NCI-H82 treated with DMSO at 0.1 percent for 48 hours (cell line): ENCODE data around the gene IWS1.
"Not testable (repeated sequence)": the region's sequence is repeated elsewhere in the genome, so short reads cannot be mapped to it uniquely, and the experiment has no call there.

Source experiments
- DNase-seq: peaks from one replicate; lab custom pipeline; 2025; ENCODE audit not compliant: unreplicated experiment; lab: John Stamatoyannopoulos, UW

IWS1 gene

DNA sequence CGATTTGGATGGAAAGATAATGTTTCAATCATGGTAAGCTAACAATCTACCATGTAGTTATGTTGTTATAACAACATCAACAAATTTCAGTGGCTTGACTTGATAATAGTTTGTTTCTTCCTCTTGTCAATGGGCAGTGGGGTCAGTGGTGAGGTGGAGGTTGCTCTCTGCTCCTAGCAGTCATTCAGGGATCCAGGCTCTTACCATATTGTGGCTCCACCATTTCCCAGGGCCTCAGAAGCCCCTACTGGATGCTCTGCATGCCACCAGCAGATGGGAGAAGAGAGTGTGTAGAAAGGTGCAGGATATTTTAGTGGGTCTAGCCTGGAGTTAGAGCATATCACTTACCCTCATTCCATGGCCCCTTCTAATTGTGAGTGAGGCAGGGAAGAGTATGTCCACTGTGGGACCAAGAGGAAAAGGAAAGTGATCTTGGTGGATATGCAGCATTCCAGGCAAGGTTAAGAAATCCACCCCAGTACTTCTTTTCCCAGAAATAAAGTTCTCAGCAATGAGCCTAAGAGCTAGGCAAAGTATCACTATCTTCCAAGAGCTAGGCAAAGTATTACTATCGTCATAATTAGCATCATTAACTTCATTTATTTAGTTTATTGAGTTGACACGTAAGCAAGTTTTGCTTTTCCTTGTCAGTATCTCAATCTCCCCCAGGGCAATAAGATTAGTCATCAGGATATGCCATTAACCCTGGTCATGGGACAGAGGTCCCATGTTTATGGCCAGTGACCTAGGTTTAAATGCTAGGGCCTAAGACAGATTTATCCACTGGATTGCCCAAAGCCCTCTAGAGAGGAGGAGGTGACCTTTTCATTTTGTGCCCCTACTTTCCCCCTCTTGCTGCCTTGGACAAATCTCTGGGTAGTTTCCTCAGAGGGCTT, 4.2 kb upstream of the IWS1 start:
- DNase-seq, result no peak

DNA sequence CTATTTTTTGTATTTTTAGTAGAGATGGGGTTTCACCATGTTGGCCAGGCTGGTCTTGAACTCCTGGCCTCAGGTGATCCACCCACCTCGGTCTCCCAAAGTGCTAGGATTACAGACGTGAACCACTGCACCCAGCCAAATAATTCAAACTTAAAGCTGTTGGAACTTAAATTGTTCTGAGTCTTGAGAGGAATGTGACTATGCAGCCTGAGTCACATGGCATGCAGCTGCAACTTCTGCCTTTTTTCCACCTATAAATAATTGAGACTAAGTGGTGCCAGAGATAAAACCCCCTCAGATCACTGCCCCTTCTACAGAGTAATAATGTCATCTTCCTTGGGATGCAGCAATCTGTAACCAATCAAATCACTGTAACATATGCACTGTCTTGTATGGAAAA, 3.1 kb upstream of the IWS1 start:
- not testable (repeated sequence) for DNase-seq

DNA sequence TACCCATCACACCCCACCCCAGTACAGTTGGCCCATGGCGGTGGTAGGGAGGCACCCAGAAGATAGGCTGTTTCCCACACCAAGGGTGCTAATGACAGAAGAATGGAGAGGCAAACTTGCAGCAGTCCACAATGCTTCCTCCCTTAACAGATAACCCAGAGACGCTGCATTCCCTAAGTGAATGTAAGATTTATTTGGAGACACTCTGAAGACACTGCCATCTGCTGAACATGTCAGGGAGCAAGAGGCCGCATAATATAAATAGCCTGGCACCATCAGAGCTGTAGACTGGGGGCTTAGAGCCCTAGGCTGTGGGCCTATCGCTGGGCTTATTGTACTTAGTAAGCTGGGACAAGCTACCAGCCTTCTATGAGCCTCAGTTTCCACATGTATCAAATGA, 2.2 kb upstream of the IWS1 start:
- peak; percentile 16 for DNase-seq

DNA sequence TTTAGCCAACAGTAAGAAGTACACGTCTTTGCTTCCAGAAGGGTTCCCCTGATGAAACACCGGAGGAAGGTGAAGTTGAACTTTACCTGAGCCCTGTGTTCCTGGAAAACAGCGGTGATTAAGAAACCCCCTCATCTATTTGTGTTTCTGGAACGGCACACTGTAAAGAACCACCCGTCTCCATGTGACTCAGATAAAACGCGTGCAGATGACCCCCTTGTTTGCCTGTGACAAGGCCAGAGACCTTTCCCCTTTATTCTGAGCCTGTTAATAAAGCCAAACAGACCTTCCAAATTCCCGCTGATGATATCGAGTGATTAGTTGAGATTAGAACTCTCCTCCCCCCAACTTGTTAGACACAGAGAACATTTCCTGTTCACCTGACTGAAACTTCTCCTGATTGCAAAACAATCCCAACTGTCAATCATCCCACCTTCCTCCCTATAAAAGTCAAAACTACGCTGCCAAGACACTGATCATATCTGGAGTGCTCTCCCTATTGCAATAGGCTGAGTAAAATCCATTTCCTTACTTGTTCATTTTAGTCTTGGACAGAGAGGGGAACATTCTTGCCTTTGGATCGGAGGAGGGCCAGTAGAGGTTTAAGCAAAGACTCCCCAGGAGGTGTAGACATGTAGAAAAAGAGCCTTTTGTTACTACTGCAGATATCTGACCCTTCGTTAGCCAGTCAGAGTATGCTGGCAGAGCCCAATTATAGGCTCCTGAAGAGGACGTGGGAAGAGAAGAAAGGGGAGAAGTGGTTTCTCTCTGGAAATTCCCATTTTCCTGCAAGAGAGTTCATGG, 914 bp upstream of the IWS1 start:
- no peak for DNase-seq

DNA sequence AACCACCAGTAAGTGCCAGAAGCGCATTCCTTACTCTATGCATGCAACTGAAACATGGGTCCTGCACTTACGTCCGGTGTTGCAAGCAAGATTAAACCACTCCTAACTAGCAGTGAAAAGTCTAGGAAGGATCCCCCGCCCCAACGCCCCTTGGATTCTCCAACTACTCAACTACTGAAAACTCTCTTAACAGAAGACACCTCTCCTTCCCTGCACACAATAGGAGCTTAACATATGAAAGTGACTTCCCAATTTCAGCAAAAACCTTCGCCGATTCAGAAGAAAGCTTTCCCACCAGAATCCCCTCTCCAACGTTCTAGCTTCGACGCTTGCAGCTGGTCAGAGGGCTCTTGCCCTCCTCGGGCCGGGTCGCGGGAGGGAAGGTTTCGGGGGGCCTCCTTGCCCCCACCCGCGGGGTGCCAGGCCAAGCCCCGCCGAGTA, 578 bp downstream of the IWS1 start:
- DNase-seq, result no peak

DNA sequence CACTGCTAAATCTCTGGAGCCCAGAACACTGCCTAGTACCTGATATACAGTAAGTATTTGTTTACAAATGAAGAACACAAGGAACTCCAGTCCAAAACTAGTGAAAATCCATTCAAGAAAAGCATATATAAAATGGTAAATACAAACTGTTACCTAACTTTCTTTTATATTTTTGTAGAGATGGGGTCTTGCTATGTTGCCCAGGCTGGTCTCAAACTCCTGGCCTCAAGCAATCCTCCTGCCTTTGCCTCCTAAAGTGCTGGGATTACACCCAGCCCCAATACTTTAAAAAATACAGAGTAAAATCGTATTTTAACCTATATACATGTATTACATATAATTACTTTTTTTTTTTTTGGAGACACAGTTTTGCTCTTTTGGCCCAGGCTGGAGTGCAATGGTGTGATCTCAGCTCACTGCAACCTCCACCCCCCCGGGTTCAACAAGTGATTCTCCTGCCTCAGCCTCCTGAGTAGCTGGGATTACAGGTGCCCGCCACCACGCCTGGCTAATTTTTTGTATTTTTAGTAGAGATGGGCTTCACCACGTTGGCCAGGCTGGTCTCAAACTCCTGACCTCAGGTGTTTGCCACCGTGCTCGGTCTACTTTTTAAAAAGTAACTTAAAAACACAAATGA, 2.0 kb downstream of the IWS1 start:
- not testable (repeated sequence) for DNase-seq

DNA sequence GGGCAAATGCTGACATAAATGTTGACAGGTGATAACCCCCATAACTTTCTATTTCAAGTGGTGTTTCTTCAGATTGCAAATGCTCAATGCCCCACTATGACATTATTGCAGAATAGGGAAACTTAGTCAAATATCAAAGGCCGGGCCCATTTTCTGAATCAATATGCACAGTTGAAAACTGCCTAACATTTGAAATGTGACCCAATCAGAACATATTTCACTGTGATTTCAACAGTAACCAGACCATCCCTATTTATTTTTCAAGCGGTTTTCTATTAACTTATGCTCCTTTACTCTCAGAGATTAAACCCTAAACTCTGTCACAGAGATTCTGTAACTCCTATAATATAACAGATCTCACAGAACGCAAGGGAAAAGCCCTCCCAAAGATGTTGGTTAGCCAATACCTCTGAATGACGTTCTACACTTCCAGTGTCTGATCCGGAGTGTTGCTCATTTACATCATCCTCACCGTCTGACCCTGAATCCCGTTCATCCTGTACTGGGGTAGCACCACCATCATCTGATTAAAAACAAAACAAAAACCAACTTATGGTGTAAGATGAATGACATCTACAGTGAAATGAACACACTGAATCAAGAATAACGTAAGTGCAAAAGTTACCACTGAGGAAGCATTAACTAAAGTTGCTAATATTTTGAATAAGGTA, 2.9 kb downstream of the IWS1 start:
- DNase-seq, result no peak

DNA sequence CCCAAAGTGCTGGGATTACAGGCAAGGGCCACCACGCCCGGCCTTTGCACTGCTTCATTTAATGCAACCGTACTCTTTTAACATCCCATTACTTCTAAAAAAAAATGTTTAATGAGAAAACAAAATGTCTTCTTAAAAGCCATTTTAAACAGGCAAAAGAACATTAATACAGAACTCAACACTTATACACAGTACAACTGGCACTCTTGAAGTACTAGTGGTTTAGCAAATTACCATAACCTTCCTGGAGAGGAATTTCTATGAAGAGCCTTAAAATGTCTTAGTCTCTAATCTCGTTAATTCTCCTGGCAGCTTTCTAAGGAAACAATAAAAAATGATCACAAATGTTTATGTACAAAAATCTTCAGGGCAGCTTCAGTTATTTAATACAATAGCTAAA, 5.9 kb downstream of the IWS1 start:
- DNase-seq, result no peak

DNA sequence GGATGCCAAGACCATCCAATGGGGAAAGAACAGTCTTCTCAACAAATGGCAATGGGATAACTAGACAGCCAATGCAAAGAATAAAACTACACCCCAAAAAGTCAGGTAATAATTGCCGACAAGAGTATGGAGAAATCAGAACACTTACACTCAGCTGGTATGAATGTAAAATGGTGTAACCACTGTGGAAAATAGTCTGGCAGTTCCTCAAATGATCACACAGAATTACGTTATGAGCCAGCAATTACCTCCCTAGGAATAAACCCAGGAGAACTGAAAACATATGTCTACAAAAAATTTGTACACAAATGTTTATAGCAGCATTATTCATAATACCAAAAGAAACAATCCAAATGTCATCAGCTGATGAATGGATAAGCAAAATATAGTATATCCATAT, 8.8 kb downstream of the IWS1 start:
- DNase-seq, result no peak

DNA sequence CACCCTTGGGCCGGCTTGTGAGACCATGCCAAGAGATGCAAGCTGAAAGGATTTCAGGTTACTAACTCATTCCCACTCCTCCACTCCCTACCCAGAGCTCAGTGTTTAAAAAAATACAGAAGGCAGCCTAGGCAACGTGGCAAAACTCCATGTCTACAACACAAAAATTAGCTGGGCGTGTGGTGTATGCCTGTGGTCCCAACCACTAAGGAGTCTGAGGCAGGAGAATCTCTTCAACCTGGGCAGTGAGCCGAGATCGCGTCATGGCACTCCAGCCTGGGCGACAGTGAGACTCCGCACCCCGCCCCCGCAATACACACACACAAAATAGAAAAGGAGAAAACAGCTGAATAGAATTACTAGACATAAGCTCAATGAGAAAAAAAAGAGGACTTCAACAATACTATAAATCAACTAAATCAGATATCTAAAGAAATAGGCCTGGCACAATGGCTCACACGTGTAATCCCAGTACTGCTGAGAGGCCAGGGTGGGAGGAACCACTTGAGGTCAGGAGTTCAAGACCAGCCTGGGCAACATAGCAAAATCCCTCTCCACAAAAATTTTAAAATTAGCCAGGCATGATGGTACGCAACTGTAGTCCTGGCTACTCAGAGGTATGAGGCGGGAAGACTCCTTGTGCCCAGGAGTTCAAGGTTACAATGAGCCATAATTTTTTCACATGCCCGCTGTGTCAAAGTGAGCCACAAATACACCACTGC, 10.1 kb downstream of the IWS1 start:
- no peak for DNase-seq

DNA sequence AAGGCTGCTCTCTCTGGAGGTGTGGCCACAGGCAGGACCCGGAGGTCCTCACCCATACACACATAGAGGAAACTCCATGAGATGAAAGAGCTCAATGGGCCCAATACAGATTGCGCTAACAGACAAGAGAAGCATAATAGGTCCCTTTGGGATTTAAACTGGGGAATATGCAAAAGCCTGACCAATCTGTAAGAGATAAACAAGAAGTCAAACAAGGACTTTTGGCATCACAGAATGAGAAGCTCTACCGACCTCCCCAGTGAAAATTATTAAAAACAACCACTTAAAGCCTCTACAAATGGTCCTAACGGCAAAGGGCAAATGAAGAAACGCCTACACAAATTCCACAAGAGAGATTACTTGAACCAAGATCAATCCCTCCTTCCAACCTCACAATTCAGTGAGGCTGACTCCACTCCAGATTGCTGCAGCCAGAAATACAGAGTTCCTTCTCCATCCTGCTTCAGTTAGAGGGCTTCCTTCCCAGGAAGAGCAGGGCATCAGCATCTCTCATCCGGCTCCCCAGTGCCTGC, 10.8 kb downstream of the IWS1 start:
- DNase-seq, result no peak

DNA sequence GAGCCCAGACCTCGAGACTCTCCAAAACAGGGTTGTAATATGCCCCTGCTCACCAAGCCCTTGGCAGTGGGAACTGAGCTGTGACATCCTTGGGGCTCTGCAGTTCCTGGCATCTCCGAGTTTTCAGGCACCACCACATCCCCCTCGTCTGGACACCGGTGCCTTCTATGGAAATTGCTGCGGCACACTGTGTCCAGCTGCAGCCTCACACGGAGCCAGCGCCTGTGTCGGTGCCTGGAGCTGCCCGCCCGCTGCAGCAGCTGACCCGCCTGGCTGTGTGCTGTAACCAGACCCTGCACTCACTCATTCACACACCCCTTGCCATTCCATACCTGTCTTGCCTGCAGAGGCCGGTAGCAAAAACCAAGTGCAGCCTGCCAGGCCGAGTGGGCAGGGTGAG, 11.8 kb downstream of the IWS1 start:
- no peak for DNase-seq

DNA sequence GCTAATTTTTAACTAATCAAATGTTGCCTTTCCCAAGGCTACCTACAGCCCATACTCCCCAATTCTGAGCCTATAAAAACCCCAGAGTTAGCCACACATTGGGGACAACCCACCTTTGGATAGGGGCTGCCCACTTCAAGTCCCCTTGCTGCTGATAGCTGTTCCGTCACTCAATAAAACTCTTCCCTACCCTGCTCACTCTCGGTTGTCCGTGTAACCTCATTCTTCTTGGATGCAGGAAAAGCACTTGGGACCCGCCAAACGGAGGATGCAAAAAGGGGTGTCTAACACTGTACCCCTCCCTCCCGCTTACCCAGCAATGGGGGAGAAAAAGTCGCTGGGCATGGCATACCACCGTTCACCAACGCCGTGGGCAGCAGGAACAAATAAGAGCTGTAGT, 12.2 kb downstream of the IWS1 start:
- no peak for DNase-seq

DNA sequence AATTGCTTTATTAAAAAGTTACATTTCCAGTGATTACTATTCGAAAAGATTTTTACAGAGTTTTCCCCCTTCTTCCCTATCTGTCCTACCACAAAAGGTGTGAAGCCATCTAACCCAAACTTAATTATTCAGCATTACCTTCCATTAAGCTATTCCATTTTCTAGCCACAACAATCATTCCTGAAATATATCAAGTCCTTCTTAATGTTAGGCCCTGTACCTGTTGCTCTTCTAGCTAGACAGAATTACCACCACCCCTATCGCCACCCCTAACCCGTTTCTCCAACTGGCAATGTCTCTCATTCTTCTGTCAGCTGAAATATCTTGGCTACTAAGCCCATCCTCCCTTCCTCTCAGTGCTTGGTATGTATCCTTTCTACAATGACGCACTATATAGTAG, 13.9 kb downstream of the IWS1 start:
- DNase-seq, result no peak

DNA sequence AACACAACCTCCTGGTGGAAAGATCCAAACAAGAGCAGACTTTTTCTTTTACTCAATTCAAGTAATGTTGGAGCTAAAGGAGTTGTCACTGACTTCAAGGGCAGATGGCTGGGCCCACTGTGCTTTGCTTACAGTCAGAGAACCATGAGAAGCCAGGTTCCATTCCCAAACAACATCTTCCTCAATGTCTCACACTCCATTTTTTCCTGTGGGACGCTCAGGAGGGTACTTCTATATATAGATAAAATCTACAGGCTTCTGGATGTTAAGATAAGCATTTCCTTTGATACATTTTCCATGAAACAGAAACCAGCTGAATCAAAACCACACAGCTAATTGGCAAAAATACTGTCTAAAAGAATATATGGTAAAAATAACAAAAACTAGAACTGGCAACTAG, 14.4 kb downstream of the IWS1 start:
- DNase-seq, result no peak

DNA sequence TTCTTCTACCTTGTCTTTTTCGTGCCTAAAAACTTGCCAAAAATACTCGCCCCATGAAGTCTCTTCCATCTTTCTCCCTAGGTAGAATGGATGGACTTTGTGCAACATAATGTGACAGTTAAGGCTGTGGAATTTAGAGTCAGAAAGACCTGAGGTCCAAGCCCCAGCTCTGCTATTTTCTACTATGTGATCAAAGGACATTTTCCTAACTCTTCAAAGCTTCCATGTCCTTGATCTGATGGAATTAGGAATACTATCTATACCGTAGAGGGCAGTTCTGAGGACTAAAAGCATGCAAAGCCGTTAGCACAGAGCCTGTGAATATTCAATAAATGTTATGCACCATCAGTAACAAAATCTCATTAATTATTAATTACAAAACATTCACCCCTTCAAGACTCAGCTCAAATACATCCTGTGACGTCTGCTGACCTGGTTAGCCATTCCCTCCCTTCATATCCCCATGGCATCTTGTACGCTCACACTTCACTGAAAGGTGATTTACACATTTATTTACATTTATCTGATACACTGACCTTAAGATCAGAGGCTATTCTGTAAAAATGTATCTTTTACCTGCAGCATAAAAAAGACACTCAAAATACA, 15.1 kb downstream of the IWS1 start:
- no peak for DNase-seq

DNA sequence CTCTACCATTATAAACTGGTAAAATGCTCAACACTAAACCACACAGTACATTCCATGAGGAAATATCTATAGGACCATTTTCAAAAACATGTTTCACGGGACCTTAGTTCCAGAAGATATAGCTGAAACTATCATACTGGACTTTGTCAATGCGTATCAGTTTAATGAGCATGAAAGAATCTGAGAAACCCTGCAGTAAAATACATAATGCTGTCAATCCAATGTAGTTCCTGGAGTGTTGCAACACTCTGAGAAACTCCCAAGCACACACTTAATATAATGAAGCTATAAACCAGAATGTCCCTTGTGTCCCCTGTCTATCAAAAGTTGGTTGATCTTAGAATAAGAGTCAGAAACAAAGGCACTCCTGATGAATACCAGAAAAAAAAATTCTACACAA, 16.2 kb downstream of the IWS1 start:
- no peak for DNase-seq

DNA sequence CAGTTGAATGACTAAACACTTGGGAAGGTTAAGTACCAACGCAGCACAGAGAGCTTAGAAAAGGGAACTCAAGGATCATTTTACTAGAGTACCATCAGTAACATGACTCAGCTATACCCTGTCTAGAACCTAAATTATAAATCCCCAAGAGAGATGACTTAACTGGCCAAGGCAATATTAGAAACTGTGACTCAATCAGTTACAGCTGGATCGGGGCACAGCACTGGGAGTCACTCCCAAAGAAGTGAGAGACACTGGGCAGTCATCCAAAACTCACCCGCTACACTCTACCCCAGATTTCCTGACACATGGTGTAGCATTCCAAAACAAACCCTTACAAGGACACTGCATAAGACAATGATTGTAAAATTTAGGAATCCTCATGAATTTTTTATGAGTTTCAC, 17.7 kb downstream of the IWS1 start:
- no peak for DNase-seq

DNA sequence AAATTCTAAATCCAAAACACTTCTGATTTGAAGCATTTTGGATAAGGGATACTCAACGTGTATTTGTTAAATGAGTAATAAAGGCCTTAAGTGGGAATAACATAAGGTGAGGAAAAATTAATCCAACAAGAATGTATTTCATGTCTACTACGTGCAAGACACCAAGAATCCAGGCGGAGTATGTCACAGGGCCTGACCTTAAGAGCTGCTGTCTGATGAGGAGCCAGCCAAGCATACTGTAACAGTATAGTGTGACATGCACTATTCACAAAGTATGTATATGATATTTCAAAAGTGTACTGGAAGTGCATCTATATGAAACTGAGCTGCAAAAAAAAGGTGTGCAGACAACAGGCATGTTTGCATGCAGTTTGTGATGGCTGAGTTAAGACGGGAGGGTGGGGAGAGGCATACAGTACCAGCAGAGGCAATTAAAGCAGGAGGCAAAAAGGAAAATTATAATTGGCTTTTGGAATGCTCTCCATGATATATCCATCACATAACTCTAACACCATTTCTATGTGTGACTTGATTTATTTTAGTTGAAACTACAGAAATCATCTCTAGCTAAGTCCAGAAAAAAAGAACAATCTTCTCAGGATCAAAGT, 18.2 kb downstream of the IWS1 start:
- DNase-seq, result no peak

DNA sequence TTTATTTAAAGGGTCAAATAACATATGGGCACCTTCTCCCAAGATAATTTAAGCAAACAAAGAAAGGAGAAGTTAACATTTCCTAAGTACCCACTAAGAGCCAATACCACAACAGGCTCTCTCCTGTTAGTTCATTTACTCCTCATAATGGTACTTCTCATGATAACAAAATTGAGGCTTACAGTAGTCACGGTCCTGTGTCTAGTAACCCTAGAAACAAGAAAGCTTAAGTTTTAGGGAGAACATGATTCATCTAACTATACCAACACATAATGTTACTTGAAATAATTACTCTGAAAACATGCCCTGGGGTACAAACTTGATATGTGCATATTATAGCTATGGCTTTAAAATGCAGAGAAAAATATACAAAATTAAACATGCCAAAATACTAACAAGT, 19.8 kb downstream of the IWS1 start:
- DNase-seq, result no peak
